Cardiac fibroblast (primary cell): ENCODE measurements around the gene KRT1.

Experiments used
- DNase-seq, 2 donors: peaks; one replicate each; pipeline versions ENCODE4 v3.0.0 to v3.0.0-alpha.2; 2010; ENCODE audit warnings: low read depth in 2 of 2
- H3K4me3 ChIP-seq, 2 donors: replicated peaks in 1 of 2; 1 replicate in 1 of 2; 2 replicates in 1 of 2; pipeline ENCODE4 v1.5.1; 2011; ENCODE audit warnings: low read depth in 2 of 2, low read length in 2 of 2, mild to moderate bottlenecking in 2 of 2, moderate library complexity in 1 of 2
- CTCF ChIP-seq: IDR thresholded peaks from one replicate; pipeline ENCODE4 v1.5.1; 2011; ENCODE audit warnings: low read depth, mild to moderate bottlenecking, low read length, inconsistent platforms

The KRT1 gene

GRCh38 chr12:52645982-52646381, 34.2 kb downstream of the KRT1 start:
- no peak for DNase-seq
- H3K4me3 ChIP-seq, result no peak overlapping the region
- no peak for TF ChIP-seq CTCF

GRCh38 chr12:52645120-52645761, 35.0 kb downstream of the KRT1 start:
- DNase-seq, result no peak
- no peak for TF ChIP-seq CTCF
- no peak overlapping the region for H3K4me3 ChIP-seq

GRCh38 chr12:52644078-52644415, 36.2 kb downstream of the KRT1 start:
- no peak for DNase-seq
- H3K4me3 ChIP-seq, result no peak overlapping the region
- no peak for TF ChIP-seq CTCF

- no peak overlapping the region for H3K4me3 ChIP-seq
- TF ChIP-seq CTCF, result no peak
These were observed 36.8 kb downstream of the KRT1 start for GRCh38 chr12:52643233-52644077.

GRCh38 chr12:52641468-52641867, 38.7 kb downstream of the KRT1 start:
- H3K4me3 ChIP-seq, result no peak overlapping the region
- no peak for DNase-seq
- TF ChIP-seq CTCF, result no peak

More at GRCh38 chr12:52643233-52644077, 36.8 kb downstream of the KRT1 start:
- no peak for DNase-seq

GRCh38 chr12:52637299-52637698, 42.9 kb downstream of the KRT1 start:
- TF ChIP-seq CTCF, result no peak
- no peak overlapping the region for H3K4me3 ChIP-seq
- DNase-seq, result no peak
